Peyer's patch (tissue), 4 donors: ENCODE data around the gene LRRK1. TPM values are rescaled to one million over a fixed set of nuclear protein-coding genes. Genes with fewer than 3 reads are reported as not detected.
A peak's percentile ranks its signal among the peaks of the same experiment; 100 is the strongest.

ENCODE experiments used
- DNase-seq, 3 donors: peaks; one replicate each; pipeline ENCODE4 v3.0.0-alpha.2; 2017 to 2019
- H3K27ac ChIP-seq, 4 donors: fragments of 200-600 bp; sonication (generic); one replicate each; pipeline ENCODE4 v1.5.1; 2016 to 2019
- H3K27me3 ChIP-seq, 2 donors: fragments of 200-600 bp; sonication (generic); one replicate each; pipeline ENCODE4 v1.5.1; 2019
- H3K36me3 ChIP-seq, 3 donors: fragments of 200-600 bp; sonication (generic); one replicate each; pipeline ENCODE4 v1.5.1; 2016 to 2019
- H3K4me1 ChIP-seq, 4 donors: fragments of 200-600 bp; sonication (generic); one replicate each; pipeline ENCODE4 v1.5.1; 2016 to 2019
- H3K4me3 ChIP-seq, 4 donors: fragments of 200-600 bp; sonication (generic); 1 replicate in 3 of 4; 2 replicates in 1 of 4; pipeline ENCODE4 v1.5.1; 2016 to 2019; ENCODE audit warnings: mild to moderate bottlenecking in 1 of 4
- H3K9me3 ChIP-seq, 4 donors: fragments of 200-600 bp; sonication (generic); one replicate each; pipeline ENCODE4 v1.5.1; 2016 to 2019; ENCODE audit warnings: mild to moderate bottlenecking in 1 of 4
- POLR2A ChIP-seq, 2 donors: fragments of 450-650 bp; IDR thresholded peaks; one replicate each; pipeline ENCODE4 v1.5.1; 2017; ENCODE audit warnings: antibody characterized with exemption in 2 of 2, mild to moderate bottlenecking in 2 of 2, moderate library complexity in 2 of 2
- total RNA-seq, 4 donors: library from RNA; depleted of rRNA; stranded (reverse); fragments of >200 nt; gene quantifications; one replicate each; pipeline ENCODE4 v1.1.0, GENCODE V29; 2016
- TF ChIP-seq, protein P1 (sequence below), 6 experiments: fragments of 450-650 bp in 4 of 6; fragments of 200-600 bp in 2 of 6; sonication (generic) in 1 of 6; IDR thresholded peaks; one replicate each; pipeline ENCODE4 v1.5.1; 2017 to 2019; ENCODE audit warnings: antibody characterized with exemption in 6 of 6, mild to moderate bottlenecking in 3 of 6, moderate library complexity in 1 of 6

LRRK1 gene
- total RNA-seq, 4 donors from 2014 or later, result 49.2 to 66.0 (median 55.5) TPM

DNA sequence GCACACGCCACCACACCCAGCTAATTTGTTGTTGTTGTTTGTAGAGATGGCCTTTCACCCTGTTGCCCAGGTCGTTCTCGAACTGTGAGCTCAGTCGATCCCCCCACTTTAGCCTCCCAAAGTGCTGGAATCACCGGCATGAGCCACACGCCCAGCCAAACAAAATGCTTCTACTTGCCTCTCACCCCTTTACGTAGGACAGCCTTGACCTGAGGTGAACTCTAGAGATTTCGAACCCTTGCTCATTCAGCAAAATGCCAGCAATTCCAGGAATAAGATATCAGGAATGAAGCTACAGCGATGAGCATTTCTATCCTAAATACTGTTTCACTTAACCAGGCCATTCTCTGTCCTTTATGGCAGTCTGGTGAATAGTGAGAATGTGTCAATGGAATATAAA lies 135.0 kb downstream of the LRRK1 start:
- Histone ChIP-seq H3K9me3 (no peaks in the 10 kb centered on the region), H3K27me3 (no peaks in the 10 kb centered on the region), H3K27ac (no peak overlapping the region), H3K36me3 (peaks cover 0 to 87% (median 0%) of the 10 kb centered on the region in 3 donors), H3K4me1 (no peaks in the 10 kb centered on the region), H3K4me3 (no peak overlapping the region)
- TF ChIP-seq, protein P1, sequence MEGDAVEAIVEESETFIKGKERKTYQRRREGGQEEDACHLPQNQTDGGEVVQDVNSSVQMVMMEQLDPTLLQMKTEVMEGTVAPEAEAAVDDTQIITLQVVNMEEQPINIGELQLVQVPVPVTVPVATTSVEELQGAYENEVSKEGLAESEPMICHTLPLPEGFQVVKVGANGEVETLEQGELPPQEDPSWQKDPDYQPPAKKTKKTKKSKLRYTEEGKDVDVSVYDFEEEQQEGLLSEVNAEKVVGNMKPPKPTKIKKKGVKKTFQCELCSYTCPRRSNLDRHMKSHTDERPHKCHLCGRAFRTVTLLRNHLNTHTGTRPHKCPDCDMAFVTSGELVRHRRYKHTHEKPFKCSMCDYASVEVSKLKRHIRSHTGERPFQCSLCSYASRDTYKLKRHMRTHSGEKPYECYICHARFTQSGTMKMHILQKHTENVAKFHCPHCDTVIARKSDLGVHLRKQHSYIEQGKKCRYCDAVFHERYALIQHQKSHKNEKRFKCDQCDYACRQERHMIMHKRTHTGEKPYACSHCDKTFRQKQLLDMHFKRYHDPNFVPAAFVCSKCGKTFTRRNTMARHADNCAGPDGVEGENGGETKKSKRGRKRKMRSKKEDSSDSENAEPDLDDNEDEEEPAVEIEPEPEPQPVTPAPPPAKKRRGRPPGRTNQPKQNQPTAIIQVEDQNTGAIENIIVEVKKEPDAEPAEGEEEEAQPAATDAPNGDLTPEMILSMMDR (IDR thresholded peaks at IDR 0.05), result no peak
- no peak for TF ChIP-seq POLR2A (IDR thresholded peaks at IDR 0.05)
- no peak for DNase-seq

DNA sequence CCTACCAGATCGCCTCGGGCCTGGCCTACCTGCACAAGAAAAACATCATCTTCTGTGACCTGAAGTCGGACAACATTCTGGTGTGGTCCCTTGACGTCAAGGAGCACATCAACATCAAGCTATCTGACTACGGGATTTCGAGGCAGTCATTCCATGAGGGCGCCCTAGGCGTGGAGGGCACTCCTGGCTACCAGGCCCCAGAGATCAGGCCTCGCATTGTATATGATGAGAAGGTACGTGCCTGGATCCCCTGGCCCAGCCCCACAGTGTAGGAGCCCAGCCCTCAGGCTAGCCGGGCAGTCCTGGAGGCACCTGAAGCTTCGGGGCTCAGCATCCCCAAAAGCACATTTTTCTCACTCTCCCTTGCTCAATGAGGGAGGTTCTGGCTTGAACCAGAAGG lies 135.8 kb downstream of the LRRK1 start:
- H3K9me3 ChIP-seq, result no peaks in the 10 kb centered on the region
- DNase-seq, result no peak
- TF ChIP-seq, protein P1 (IDR thresholded peaks at IDR 0.05), result no peak
- TF ChIP-seq POLR2A (IDR thresholded peaks at IDR 0.05), result no peak
- no peak overlapping the region for H3K4me3 ChIP-seq
- H3K27me3 ChIP-seq, result no peaks in the 10 kb centered on the region
- no peaks in the 10 kb centered on the region for H3K4me1 ChIP-seq
- peaks cover 0 to 88% (median 0%) of the 10 kb centered on the region in 3 donors for H3K36me3 ChIP-seq
- no peak overlapping the region for H3K27ac ChIP-seq

DNA sequence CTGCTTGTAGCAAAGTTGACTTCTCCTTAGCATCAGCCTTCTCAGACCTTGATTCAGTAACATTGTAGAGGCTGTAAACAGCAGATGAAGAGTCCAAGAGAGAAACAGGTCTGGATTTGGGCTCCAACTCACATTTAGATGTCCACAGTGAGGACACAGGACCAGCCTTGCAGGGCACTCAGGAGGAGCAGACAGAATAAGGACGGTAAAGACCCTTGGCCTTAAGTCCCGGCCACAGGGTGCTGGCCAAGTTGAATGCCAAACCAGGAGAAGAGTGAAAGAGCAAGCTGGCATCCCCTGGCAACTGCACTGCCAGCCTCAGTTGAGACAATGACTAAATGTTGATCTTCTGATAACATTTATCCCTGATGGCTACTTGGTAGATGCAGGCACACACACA lies 136.3 kb downstream of the LRRK1 start:
- no peak for DNase-seq
- TF ChIP-seq, protein P1 (IDR thresholded peaks at IDR 0.05), result no peak
- no peak for TF ChIP-seq POLR2A (IDR thresholded peaks at IDR 0.05)
- Histone ChIP-seq H3K27ac (no peak overlapping the region), H3K27me3 (no peaks in the 10 kb centered on the region), H3K9me3 (no peaks in the 10 kb centered on the region), H3K4me3 (no peak overlapping the region), H3K4me1 (no peaks in the 10 kb centered on the region), H3K36me3 (peaks cover 0 to 92% (median 0%) of the 10 kb centered on the region in 3 donors)

DNA sequence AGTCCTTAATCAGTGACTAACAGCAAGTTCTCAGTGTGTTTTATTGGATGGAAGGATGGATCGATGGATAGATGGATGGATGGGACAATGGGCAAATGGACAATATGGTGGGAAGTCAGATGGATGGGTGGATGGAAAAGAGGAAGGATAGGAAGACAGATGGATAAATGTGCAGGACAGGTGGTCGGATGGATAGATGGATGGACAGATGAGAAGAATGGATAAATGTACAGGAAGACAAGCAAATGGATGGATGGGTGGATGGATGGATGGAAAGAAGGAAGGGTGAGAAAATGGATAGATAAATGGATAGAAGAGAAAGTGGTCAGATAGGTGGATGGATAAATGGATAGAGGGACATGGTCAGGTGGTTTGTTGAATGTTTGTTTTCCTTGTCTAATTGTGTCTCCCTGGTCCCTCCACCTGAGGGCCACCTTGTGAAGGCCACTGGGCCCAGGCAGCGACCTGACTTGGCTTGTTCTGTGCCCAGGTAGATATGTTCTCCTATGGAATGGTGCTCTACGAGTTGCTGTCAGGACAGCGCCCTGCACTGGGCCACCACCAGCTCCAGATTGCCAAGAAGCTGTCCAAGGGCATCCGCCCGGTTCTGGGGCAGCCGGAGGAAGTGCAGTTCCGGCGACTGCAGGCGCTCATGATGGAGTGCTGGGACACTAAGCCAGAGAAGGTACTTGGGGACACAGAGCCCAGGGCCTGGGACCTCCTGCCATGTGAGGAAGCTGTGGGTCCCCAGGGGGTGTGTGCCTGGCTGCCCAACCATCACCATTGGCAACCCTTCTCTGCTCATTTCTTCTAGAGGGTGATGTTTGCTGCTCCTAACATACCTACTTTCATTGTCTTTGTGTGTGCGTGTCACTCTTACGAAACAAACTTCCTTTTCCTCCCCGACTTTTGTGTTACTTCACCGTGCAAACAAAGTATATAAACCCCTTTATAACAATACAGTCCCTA lies 137.5 kb downstream of the LRRK1 start:
- no peak for TF ChIP-seq POLR2A (IDR thresholded peaks at IDR 0.05)
- TF ChIP-seq, protein P1 (IDR thresholded peaks at IDR 0.05), result no peak
- no peak overlapping the region for H3K27ac ChIP-seq
- no peak overlapping the region for H3K4me3 ChIP-seq
- peaks cover 0 to 96% (median 0%) of the 10 kb centered on the region in 3 donors for H3K36me3 ChIP-seq
- no peak for DNase-seq
- no peaks in the 10 kb centered on the region for H3K4me1 ChIP-seq
- no peaks in the 10 kb centered on the region for H3K9me3 ChIP-seq
- H3K27me3 ChIP-seq, result no peaks in the 10 kb centered on the region

DNA sequence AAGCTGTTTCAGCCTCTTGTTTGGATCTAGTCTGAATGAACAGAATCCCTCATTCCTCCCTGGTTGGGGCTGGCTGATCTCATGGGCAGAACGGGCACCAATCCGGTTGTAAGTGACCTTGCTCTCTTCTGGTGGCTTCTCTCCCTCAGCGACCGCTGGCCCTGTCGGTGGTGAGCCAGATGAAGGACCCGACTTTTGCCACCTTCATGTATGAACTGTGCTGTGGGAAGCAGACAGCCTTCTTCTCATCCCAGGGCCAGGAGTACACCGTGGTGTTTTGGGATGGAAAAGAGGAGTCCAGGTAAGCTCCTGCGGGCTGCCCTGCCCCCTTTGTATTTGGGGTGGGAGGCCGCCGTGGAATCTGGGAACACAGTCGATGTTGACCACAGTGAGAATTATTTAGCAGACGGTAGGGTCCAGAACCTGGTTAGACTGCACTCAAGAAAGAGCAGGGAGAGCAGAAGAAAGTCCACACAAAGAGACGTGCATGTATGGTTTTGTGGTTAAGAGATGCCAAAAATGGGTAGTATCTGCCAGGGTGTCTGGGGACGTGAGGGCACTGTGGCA lies 138.8 kb downstream of the LRRK1 start:
- no peak for TF ChIP-seq POLR2A (IDR thresholded peaks at IDR 0.05)
- TF ChIP-seq, protein P1 (IDR thresholded peaks at IDR 0.05), result no peak
- Histone ChIP-seq H3K27me3 (no peaks in the 10 kb centered on the region), H3K4me3 (no peak overlapping the region), H3K9me3 (no peaks in the 10 kb centered on the region), H3K36me3 (peaks cover 0 to 83% (median 0%) of the 10 kb centered on the region in 3 donors), H3K27ac (no peak overlapping the region), H3K4me1 (no peaks in the 10 kb centered on the region)
- DNase-seq, result peak in 1 of 3 donors; percentile 34
